ENCODE measurements around the gene ANKS1B. TPM values are rescaled to one million over a fixed set of nuclear protein-coding genes. Genes with fewer than 3 reads are reported as not detected.
"Not testable (repeated sequence)": the region's sequence is repeated elsewhere in the genome, so short reads cannot be mapped to it uniquely, and the experiment has no call there.

ANKS1B gene
- total RNA-seq, 1 donor from 2014 or later = not detected

GRCh38 chr12:99767809-99768208, 216.9 kb downstream of the ANKS1B start:
- no peak for DNase-seq (ENCODE audit: extremely low read depth, low read depth, low spot score)

GRCh38 chr12:99766408-99766807, 218.3 kb downstream of the ANKS1B start:
- DNase-seq (ENCODE audit: extremely low read depth, low read depth, low spot score) = no peak

- no peak for DNase-seq (ENCODE audit: extremely low read depth, low read depth, low spot score)
These were observed 219.1 kb downstream of the ANKS1B start for GRCh38 chr12:99765469-99766114.

- no peak for DNase-seq (ENCODE audit: extremely low read depth, low read depth, low spot score)
These were observed 225.3 kb downstream of the ANKS1B start for GRCh38 chr12:99759444-99759843.

- DNase-seq (ENCODE audit: extremely low read depth, low read depth, low spot score) = no peak
These were observed 225.7 kb downstream of the ANKS1B start for GRCh38 chr12:99758997-99759396.

GRCh38 chr12:99752740-99753139, 232.0 kb downstream of the ANKS1B start:
- no peak for DNase-seq (ENCODE audit: extremely low read depth, low read depth, low spot score)

GRCh38 chr12:99746538-99746937, 238.2 kb downstream of the ANKS1B start:
- no peak for DNase-seq (ENCODE audit: extremely low read depth, low read depth, low spot score)

- DNase-seq (ENCODE audit: extremely low read depth, low read depth, low spot score) = no peak
These were observed 238.8 kb downstream of the ANKS1B start for GRCh38 chr12:99745895-99746294.

- DNase-seq (ENCODE audit: extremely low read depth, low read depth, low spot score) = no peak
These were observed 239.6 kb downstream of the ANKS1B start for GRCh38 chr12:99745121-99745520.

- DNase-seq (ENCODE audit: extremely low read depth, low read depth, low spot score) = no peak
These were observed 247.9 kb downstream of the ANKS1B start for GRCh38 chr12:99736760-99737269.

- DNase-seq (ENCODE audit: extremely low read depth, low read depth, low spot score) = no peak
These were observed 252.6 kb downstream of the ANKS1B start for GRCh38 chr12:99732131-99732530.

GRCh38 chr12:99722690-99723486, 261.8 kb downstream of the ANKS1B start:
- no peak for DNase-seq (ENCODE audit: extremely low read depth, low read depth, low spot score)

- DNase-seq (ENCODE audit: extremely low read depth, low read depth, low spot score) = no peak
These were observed 262.9 kb downstream of the ANKS1B start for GRCh38 chr12:99721715-99722275.

GRCh38 chr12:99720083-99720465, 264.7 kb downstream of the ANKS1B start:
- not testable (repeated sequence) for DNase-seq (ENCODE audit: extremely low read depth, low read depth, low spot score)

- not testable (repeated sequence) for DNase-seq (ENCODE audit: extremely low read depth, low read depth, low spot score)
These were observed 265.2 kb downstream of the ANKS1B start for GRCh38 chr12:99719411-99720082.

- not testable (repeated sequence) for DNase-seq (ENCODE audit: extremely low read depth, low read depth, low spot score)
These were observed 268.8 kb downstream of the ANKS1B start for GRCh38 chr12:99715841-99716510.

GRCh38 chr12:99714921-99715320, 269.8 kb downstream of the ANKS1B start:
- DNase-seq (ENCODE audit: extremely low read depth, low read depth, low spot score) = not testable (repeated sequence)

- DNase-seq (ENCODE audit: extremely low read depth, low read depth, low spot score) = no peak
These were observed 270.7 kb downstream of the ANKS1B start for GRCh38 chr12:99713946-99714520.

GRCh38 chr12:99712281-99712680, 272.5 kb downstream of the ANKS1B start:
- DNase-seq (ENCODE audit: extremely low read depth, low read depth, low spot score) = no peak

- no peak for DNase-seq (ENCODE audit: extremely low read depth, low read depth, low spot score)
These were observed 273.5 kb downstream of the ANKS1B start for GRCh38 chr12:99711246-99711645.

Measured in glomerular endothelial cell (primary cell).